NB4 (cell line): ENCODE data around the gene RBM33.

Experiments used
- DNase-seq: peaks from one replicate; pipeline ENCODE4 v3.0.0; 2010; ENCODE audit warnings: low read depth
- H3K4me3 ChIP-seq: one replicate; pipeline ENCODE4 v1.5.1; 2011; ENCODE audit warnings: mild to moderate bottlenecking, low read depth, low read length, moderate library complexity
- CTCF ChIP-seq: IDR thresholded peaks from one replicate; pipeline ENCODE4 v1.5.1; 2012; ENCODE audit warnings: low read depth, low read length
- MAX ChIP-seq: IDR thresholded peaks from 2 replicates; pipeline ENCODE4 v1.6.1; 2011; ENCODE audit warnings: low read depth, low read length
- MYC ChIP-seq: IDR thresholded peaks from 2 replicates; pipeline ENCODE4 v1.6.1; 2011; ENCODE audit warnings: low read depth, low read length
- POLR2A ChIP-seq: IDR thresholded peaks from 2 replicates; pipeline ENCODE4 v1.6.1; 2011; ENCODE audit warnings: mild to moderate bottlenecking; ENCODE audit not compliant: insufficient read length; ENCODE audit errors: extremely low read depth

The RBM33 gene

GRCh38 chr7:155665957-155666287 lies 21.5 kb downstream of the RBM33 start:
- DNase-seq = peak; percentile 33
- TF ChIP-seq CTCF (no peak), POLR2A (no peak), MYC (no peak), MAX (no peak)
- no peak overlapping the region for H3K4me3 ChIP-seq

GRCh38 chr7:155667241-155667829 lies 22.9 kb downstream of the RBM33 start:
- H3K4me3 ChIP-seq = no peak overlapping the region
- TF ChIP-seq MAX (no peak), POLR2A (no peak), CTCF (no peak), MYC (no peak)

GRCh38 chr7:155669717-155670505 lies 25.4 kb downstream of the RBM33 start:
- H3K4me3 ChIP-seq = no peak overlapping the region
- DNase-seq = no peak

More at GRCh38 chr7:155667241-155667829, 22.9 kb downstream of the RBM33 start:
- DNase-seq = no peak

GRCh38 chr7:155670521-155670920 lies 26.1 kb downstream of the RBM33 start:
- DNase-seq = no peak
- no peak overlapping the region for H3K4me3 ChIP-seq
- no peak for TF ChIP-seq MYC
- no peak for TF ChIP-seq CTCF
- TF ChIP-seq POLR2A = no peak
- no peak for TF ChIP-seq MAX

More at GRCh38 chr7:155669717-155670505, 25.4 kb downstream of the RBM33 start:
- no peak for TF ChIP-seq MAX
- no peak for TF ChIP-seq POLR2A
- TF ChIP-seq MYC = no peak
- TF ChIP-seq CTCF = no peak

GRCh38 chr7:155674556-155674955 lies 30.1 kb downstream of the RBM33 start:
- no peak for TF ChIP-seq CTCF
- DNase-seq = no peak
- H3K4me3 ChIP-seq = no peak overlapping the region

GRCh38 chr7:155676052-155676451 lies 31.6 kb downstream of the RBM33 start:
- peak; percentile 65 for DNase-seq
- no peak for TF ChIP-seq POLR2A
- TF ChIP-seq MYC = no peak
- TF ChIP-seq CTCF = no peak
- peak; percentile 38; the same call in 1 of the 2 replicates for TF ChIP-seq MAX
- no peak overlapping the region for H3K4me3 ChIP-seq
